SK-N-SH (cell line): ENCODE measurements around the gene RNF166. TPM values are rescaled to one million over a fixed set of nuclear protein-coding genes. Genes with fewer than 3 reads are reported as not detected.

Experiments
- CTCF ChIA-PET: fragments of 300-600, 350-600 bp; formaldehyde crosslinking; extraction: SDS; loops from one replicate; lab custom pipeline; 2021; lab: Yijun Ruan, JAX
- POLR2A ChIA-PET: fragments of 350-600 bp; sonication (Branson Sonifier 250); formaldehyde crosslinking; extraction: SDS; loops from one replicate; lab custom pipeline; 2020; ENCODE audit warnings: antibody characterized with exemption, inconsistent platforms; lab: Yijun Ruan, JAX
- DNase-seq: peaks from one replicate; pipeline ENCODE4 v3.0.0; 2012
- H2AFZ ChIP-seq: fragments of 200-600 bp; sonication (generic); 2 replicates; pipeline ENCODE4 v1.8.1; 2016; ENCODE audit warnings: antibody characterized with exemption, mild to moderate bottlenecking, low read depth
- H3F3A ChIP-seq: fragments of 200-600 bp; sonication (generic); replicated peaks from 2 replicates; pipeline ENCODE3; 2016; ENCODE audit warnings: antibody characterized with exemption, mild to moderate bottlenecking; ENCODE audit not compliant: insufficient read depth
- H3K27ac ChIP-seq, 2 experiments: fragments of 200-500 bp in 1 of 2; fragments of 200-600 bp in 1 of 2; sonication (Bioruptor generic) in 1 of 2; sonication (generic), shearing (Covaris generic) in 1 of 2; 2 replicates each; pipeline versions ENCODE4 v1.5.1 to v1.6.1; 2014 to 2016; ENCODE audit warnings: low read depth in 2 of 2, inconsistent platforms in 1 of 2, low read length in 1 of 2, mild to moderate bottlenecking in 1 of 2, mixed read lengths in 1 of 2
- H3K27me3 ChIP-seq: fragments of 200-600 bp; sonication (generic), shearing (Covaris generic); 2 replicates; pipeline ENCODE4 v1.6.1; 2016; ENCODE audit warnings: mixed run types; ENCODE audit not compliant: insufficient read depth
- H3K36me3 ChIP-seq, 2 experiments: fragments of 200-500 bp in 1 of 2; fragments of 200-600 bp in 1 of 2; sonication (Bioruptor generic) in 1 of 2; sonication (generic) in 1 of 2; replicated peaks in 1 of 2; 2 replicates each; pipeline versions ENCODE3 to v1.5.1; 2014 to 2016; ENCODE audit warnings: low read length in 1 of 2, mild to moderate bottlenecking in 1 of 2; ENCODE audit not compliant: insufficient read depth in 2 of 2, control insufficient read depth in 1 of 2
- H3K4me1 ChIP-seq, 2 experiments: fragments of 200-500 bp in 1 of 2; fragments of 200-600 bp in 1 of 2; sonication (Bioruptor generic) in 1 of 2; sonication (generic), shearing (Covaris generic) in 1 of 2; 2 replicates each; pipeline versions ENCODE4 v1.5.1 to v1.6.1; 2014 to 2016; ENCODE audit warnings: low read depth in 1 of 2, low read length in 1 of 2, mixed run types in 1 of 2; ENCODE audit not compliant: insufficient read depth in 2 of 2, control insufficient read depth in 1 of 2
- H3K4me2 ChIP-seq: fragments of 200-600 bp; sonication (generic), shearing (Covaris generic); 2 replicates; pipeline ENCODE4 v1.6.1; 2017; ENCODE audit warnings: mixed run types
- H3K4me3 ChIP-seq, 2 experiments: fragments of 200-500 bp in 1 of 2; fragments of 200-600 bp in 1 of 2; sonication (Bioruptor generic) in 1 of 2; sonication (generic), shearing (Covaris generic) in 1 of 2; 2 replicates each; pipeline versions ENCODE4 v1.5.1 to v1.8.1; 2014 to 2016; ENCODE audit warnings: low read depth in 2 of 2, inconsistent platforms in 1 of 2, low read length in 1 of 2, mild to moderate bottlenecking in 1 of 2, mixed read lengths in 1 of 2, moderate library complexity in 1 of 2
- H3K79me2 ChIP-seq: fragments of 200-600 bp; sonication (generic); 2 replicates; pipeline ENCODE4 v1.8.1; 2017; ENCODE audit warnings: mild to moderate bottlenecking; ENCODE audit not compliant: insufficient read depth
- H3K9ac ChIP-seq: fragments of 200-600 bp; sonication (generic); 2 replicates; pipeline ENCODE4 v1.6.1; 2017; ENCODE audit warnings: mixed run types
- H3K9me2 ChIP-seq: fragments of 200-600 bp; sonication (generic); 2 replicates; pipeline ENCODE4 v1.6.1; 2017; ENCODE audit warnings: mixed run types
- H3K9me3 ChIP-seq: fragments of 200-600 bp; sonication (generic); 2 replicates; pipeline ENCODE4 v1.6.1; 2017; ENCODE audit warnings: mixed run types, mild to moderate bottlenecking, moderate library complexity
- H4K20me1 ChIP-seq: fragments of 200-600 bp; sonication (generic); 2 replicates; pipeline ENCODE4 v1.6.1; 2017; ENCODE audit warnings: mild to moderate bottlenecking, mixed run types; ENCODE audit not compliant: insufficient read depth
- EP300 ChIP-seq, 2 experiments: IDR thresholded peaks; 2 replicates each; pipeline versions ENCODE4 v1.4.0 to v1.6.1; 2012; ENCODE audit warnings: borderline replicate concordance in 1 of 2, low read depth in 1 of 2, low read length in 1 of 2
- FOXM1 ChIP-seq: IDR thresholded peaks from 2 replicates; pipeline ENCODE4 v1.4.0; 2012; ENCODE audit warnings: low read depth, mild to moderate bottlenecking
- GABPA ChIP-seq: IDR thresholded peaks from 2 replicates; pipeline ENCODE4 v1.4.0; 2012; ENCODE audit warnings: low read depth, mild to moderate bottlenecking
- GATA2 ChIP-seq: sonication (generic); formaldehyde crosslinking; IDR thresholded peaks from 2 replicates; pipeline ENCODE4 v1.5.0; 2020; ENCODE audit warnings: mild to moderate bottlenecking, missing genetic modification reagents
- NFIC ChIP-seq: IDR thresholded peaks from 2 replicates; pipeline ENCODE4 v1.4.0; 2012; ENCODE audit warnings: borderline replicate concordance
- NRF1 ChIP-seq: IDR thresholded peaks from 2 replicates; pipeline ENCODE4 v1.6.1; 2012; ENCODE audit warnings: low read depth, mild to moderate bottlenecking, low read length
- RAD21 ChIP-seq: IDR thresholded peaks from 2 replicates; pipeline ENCODE4 v1.6.1; 2012; ENCODE audit warnings: mild to moderate bottlenecking, low read length
- REST ChIP-seq: IDR thresholded peaks from 2 replicates; pipeline ENCODE4 v1.6.1; 2012; ENCODE audit warnings: mild to moderate bottlenecking, low read depth, low read length, moderate library complexity
- SMC3 ChIP-seq: IDR thresholded peaks from 2 replicates; pipeline ENCODE4 v1.6.1; 2012; ENCODE audit warnings: low read depth, low read length, improper control_type of control experiment
- TAF1 ChIP-seq: IDR thresholded peaks from 2 replicates; pipeline ENCODE4 v1.6.1; 2012; ENCODE audit warnings: low read depth, mild to moderate bottlenecking, low read length, moderate library complexity, borderline replicate concordance
- WGBS: methylation state at CpG from one replicate; pipeline ENCODE4 v1.1.6; 2017; ENCODE audit warnings: low lambda C conversion rate; 5-methylcytosine and 5-hydroxymethylcytosine counted together
- polyA plus RNA-seq, 3 experiments: library from polyadenylated mRNA; depleted of rRNA; stranded (reverse); fragments of >200 nt; gene quantifications; 2 replicates each; pipeline ENCODE4 v1.2.3, GENCODE V29; 2012

The RNF166 gene
- polyA plus RNA-seq, 1 of the 3 experiments (the other 2 are of a cell fraction), result 17.2 TPM

- Histone ChIP-seq H3K27ac (no peak overlapping the region), H3K79me2 (no peaks in the 10 kb centered on the region), H2AFZ (no peak overlapping the region), H3K36me3 (no peaks in the 10 kb centered on the region), H3K4me2 (no peak overlapping the region), H3K27me3 (no peaks in the 10 kb centered on the region; the same call in 1 of the 2 replicates), H3K9me3 (no peaks in the 10 kb centered on the region), H3K4me1 (peaks cover 5 to 12% of the 10 kb centered on the region in 2 experiments; a peak in 2 of 4 replicates), H3K4me3 (no peak overlapping the region), H3K9ac (no peak overlapping the region), H4K20me1 (no peaks in the 10 kb centered on the region), H3F3A (peaks cover 5% of the 10 kb centered on the region), H3K9me2 (no peaks in the 10 kb centered on the region)
- TF ChIP-seq NRF1 (no peak), TAF1 (no peak), FOXM1 (no peak), RAD21 (no peak), GATA2 (CRISPR knock-in tag) (peak; percentile 20; the same call in 1 of the 2 replicates), SMC3 (no peak), REST (no peak)
- ChIA-PET POLR2A (interaction anchor here (0.6 kb wide), 1 partner anchor 8 kb away, joined by 6 read pairs; no protein-coding TSS in a partner anchor), CTCF (interaction anchor here (1.5 to 2.1 kb wide), 2 partner anchors 16 to 49 kb away, joined by 4 to 9 read pairs; no protein-coding TSS in a partner anchor)
- DNase-seq, result peak; percentile 59
- WGBS, result 32% methylated on average over 26 of the region's 28 CpGs
Measured at GRCh38 chr16:88688013-88688778, 18.0 kb downstream of the RNF166 start.

GRCh38 chr16:88687676-88688012 lies 18.6 kb downstream of the RNF166 start:
- Histone ChIP-seq H3K4me3 (no peak overlapping the region), H2AFZ (no peak overlapping the region), H3K9ac (no peak overlapping the region), H3K27ac (no peak overlapping the region), H3K4me1 (peaks cover 5 to 12% of the 10 kb centered on the region in 2 experiments; a peak in 2 of 4 replicates), H3K36me3 (no peaks in the 10 kb centered on the region), H3K4me2 (no peak overlapping the region), H3K27me3 (no peaks in the 10 kb centered on the region; the same call in 1 of the 2 replicates), H3K9me3 (no peaks in the 10 kb centered on the region), H3K79me2 (no peaks in the 10 kb centered on the region), H3K9me2 (no peaks in the 10 kb centered on the region), H3F3A (peaks cover 5% of the 10 kb centered on the region), H4K20me1 (no peaks in the 10 kb centered on the region)
- CTCF ChIA-PET, result interaction anchor here (0.7 to 2.1 kb wide), 4 partner anchors 11 to 50 kb away, joined by 3 to 9 read pairs (median 4); no protein-coding TSS in a partner anchor
- TF ChIP-seq EP300 (IDR thresholded peaks at IDR 0.05; ENCODE audit: borderline replicate concordance in 1 of 2, low read depth in 1 of 2, low read length in 1 of 2) (no peak), GABPA (no peak), NFIC (no peak)
- DNase-seq, result no peak
- 65% methylated on average over 3 of the region's 3 CpGs for WGBS
- POLR2A ChIA-PET, result interaction anchor here (0.6 kb wide), 1 partner anchor 9 kb away, joined by 6 read pairs; no protein-coding TSS in a partner anchor
